ENCODE measurements around the gene SLC39A11.

GRCh38 chr17:72921347-72922054 lies 171.0 kb downstream of the SLC39A11 start:
- no peak for TF ChIP-seq EZH2 (IDR thresholded peaks at IDR 0.05; ENCODE audit: insufficient read depth, poor library complexity, severe bottlenecking)
- no peak for TF ChIP-seq EZH2phosphoT487 (IDR thresholded peaks at IDR 0.05; ENCODE audit: insufficient read depth, low read depth)

All from GM23248 (cell line).